ENCODE measurements around the gene NUP98.

The NUP98 gene

DNA sequence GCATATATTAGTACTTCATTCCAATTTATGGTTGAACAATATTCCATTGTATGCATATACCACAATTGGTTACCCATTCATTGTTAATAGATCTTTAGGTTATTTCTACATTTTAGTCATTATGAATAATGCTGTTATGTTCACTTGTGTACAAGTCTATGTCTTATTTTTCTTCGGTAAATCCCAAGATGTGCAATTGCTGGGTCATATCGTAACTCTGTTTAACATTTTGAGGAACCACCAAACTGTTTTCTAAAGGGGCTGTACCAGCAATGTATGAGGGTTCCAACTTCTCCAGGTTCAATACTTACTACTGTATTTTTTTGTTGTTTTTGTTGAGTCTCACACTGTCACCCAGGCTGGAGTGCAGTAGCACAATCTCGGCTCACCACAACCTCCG is 33.1 kb downstream of the NUP98 start:
- H3K4me3 ChIP-seq (replicated peaks; ENCODE audit: low read depth, low read length) = no peak overlapping the region
- DNase-seq (ENCODE audit: low read depth) = no peak
- TF ChIP-seq, protein P1, sequence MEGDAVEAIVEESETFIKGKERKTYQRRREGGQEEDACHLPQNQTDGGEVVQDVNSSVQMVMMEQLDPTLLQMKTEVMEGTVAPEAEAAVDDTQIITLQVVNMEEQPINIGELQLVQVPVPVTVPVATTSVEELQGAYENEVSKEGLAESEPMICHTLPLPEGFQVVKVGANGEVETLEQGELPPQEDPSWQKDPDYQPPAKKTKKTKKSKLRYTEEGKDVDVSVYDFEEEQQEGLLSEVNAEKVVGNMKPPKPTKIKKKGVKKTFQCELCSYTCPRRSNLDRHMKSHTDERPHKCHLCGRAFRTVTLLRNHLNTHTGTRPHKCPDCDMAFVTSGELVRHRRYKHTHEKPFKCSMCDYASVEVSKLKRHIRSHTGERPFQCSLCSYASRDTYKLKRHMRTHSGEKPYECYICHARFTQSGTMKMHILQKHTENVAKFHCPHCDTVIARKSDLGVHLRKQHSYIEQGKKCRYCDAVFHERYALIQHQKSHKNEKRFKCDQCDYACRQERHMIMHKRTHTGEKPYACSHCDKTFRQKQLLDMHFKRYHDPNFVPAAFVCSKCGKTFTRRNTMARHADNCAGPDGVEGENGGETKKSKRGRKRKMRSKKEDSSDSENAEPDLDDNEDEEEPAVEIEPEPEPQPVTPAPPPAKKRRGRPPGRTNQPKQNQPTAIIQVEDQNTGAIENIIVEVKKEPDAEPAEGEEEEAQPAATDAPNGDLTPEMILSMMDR (IDR thresholded peaks at IDR 0.05; ENCODE audit: low read length, missing control alignments) = no peak

DNA sequence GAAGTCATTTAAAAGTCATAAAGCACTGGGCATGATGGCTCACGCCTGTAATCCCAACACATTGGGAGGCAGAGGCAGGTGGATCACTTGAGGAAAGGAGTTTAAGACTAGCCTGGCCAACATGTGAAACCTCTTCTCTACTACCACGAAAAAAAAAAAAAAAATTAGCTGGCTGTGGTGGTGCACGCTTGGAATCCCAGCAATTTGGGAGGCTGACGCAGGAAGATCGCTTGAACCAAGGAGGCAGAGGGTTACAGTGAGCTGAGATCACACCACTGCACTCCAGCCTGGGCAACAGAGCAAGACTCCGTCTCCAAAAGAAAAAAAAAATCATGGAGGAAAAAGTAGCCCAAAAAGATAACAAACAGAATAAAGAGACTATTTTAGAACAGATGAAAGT is 42.2 kb downstream of the NUP98 start:
- no peak overlapping the region for H3K4me3 ChIP-seq (replicated peaks; ENCODE audit: low read depth, low read length)
- TF ChIP-seq, protein P1 (IDR thresholded peaks at IDR 0.05; ENCODE audit: low read length, missing control alignments) = no peak
- DNase-seq (ENCODE audit: low read depth) = no peak

DNA sequence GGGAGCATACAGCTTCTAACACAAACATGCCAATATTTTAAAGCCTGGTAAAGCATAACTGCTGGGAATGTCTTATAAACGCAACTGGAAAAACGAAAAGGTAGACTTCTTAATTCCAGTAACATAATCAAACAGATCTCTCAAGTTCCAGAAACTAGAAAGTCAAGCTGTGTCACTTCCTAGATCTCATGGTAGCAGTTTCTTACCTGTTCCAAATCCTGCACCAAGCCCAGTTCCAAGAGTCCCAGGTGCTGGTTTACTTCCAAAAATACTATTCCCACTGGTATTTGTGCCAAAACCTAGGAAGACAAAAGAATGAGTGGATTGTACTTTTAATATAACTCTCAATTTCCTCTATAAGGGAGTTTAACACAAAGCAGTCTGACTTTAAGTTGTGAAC is 44.2 kb downstream of the NUP98 start:
- no peak overlapping the region for H3K4me3 ChIP-seq (replicated peaks; ENCODE audit: low read depth, low read length)
- DNase-seq (ENCODE audit: low read depth) = no peak
- TF ChIP-seq, protein P1 (IDR thresholded peaks at IDR 0.05; ENCODE audit: low read length, missing control alignments) = no peak

DNA sequence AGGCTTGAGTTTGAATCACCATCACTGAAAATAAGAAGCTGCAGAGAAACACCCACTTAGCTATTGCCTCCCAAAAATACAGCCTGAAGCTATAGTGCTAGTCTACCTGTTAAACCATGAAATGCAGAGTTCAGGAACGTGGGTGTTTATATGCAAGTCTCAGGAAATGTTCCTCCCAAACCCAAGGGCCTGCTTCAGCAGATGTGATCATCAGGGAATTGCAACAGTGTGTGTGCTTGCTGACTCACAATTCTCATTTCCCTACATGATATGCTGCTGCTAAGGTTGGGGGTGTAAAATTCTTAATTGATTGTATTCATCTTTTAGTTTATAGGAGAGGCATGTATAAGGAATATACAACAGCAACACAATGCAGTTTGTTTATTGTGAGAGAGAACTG is 49.6 kb downstream of the NUP98 start:
- peak; percentile 82 for DNase-seq (ENCODE audit: low read depth)
- TF ChIP-seq, protein P1 (IDR thresholded peaks at IDR 0.05; ENCODE audit: low read length, missing control alignments) = no peak
- H3K4me3 ChIP-seq (replicated peaks; ENCODE audit: low read depth, low read length) = no peak overlapping the region

DNA sequence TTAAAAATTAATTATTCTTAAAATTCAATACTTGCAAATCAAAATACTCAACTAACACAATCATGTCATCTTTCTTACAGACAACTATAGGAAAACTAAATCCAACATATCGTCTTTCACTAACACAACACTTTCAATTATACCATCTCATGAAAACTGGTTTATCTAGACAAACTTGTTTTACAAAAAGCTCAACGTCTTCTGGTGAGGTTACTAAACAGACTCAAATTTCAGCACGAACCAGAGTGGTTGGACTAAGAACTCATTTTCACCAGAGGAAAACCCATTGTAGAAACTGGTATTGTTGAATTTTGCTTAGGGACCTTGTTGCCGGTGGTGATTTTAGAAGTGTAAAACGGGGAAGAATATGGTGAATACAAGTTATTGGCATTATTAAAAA is 52.2 kb downstream of the NUP98 start:
- H3K4me3 ChIP-seq (replicated peaks; ENCODE audit: low read depth, low read length) = no peak overlapping the region
- TF ChIP-seq, protein P1 (IDR thresholded peaks at IDR 0.05; ENCODE audit: low read length, missing control alignments) = no peak
- DNase-seq (ENCODE audit: low read depth) = no peak

DNA sequence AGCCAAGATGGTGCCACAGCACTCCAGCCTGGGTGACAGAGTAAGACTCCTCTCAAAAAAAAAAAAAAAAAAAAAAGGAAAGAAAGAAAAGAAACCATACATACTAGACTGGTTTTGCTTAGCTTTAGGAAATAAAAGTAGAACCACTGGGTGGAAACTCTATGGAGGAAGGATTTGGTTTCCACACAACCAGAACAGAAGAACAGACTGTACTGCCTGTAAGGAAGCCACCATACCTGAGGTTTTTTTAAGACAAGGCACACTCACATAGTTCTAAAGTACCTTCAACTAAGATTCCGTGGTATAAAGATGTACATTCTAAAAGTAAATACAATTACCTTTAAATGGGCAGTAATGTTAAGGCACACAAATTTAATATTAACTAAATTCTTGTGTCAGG is 58.6 kb downstream of the NUP98 start:
- DNase-seq (ENCODE audit: low read depth) = no peak
- TF ChIP-seq, protein P1 (IDR thresholded peaks at IDR 0.05; ENCODE audit: low read length, missing control alignments) = no peak
- no peak overlapping the region for H3K4me3 ChIP-seq (replicated peaks; ENCODE audit: low read depth, low read length)

DNA sequence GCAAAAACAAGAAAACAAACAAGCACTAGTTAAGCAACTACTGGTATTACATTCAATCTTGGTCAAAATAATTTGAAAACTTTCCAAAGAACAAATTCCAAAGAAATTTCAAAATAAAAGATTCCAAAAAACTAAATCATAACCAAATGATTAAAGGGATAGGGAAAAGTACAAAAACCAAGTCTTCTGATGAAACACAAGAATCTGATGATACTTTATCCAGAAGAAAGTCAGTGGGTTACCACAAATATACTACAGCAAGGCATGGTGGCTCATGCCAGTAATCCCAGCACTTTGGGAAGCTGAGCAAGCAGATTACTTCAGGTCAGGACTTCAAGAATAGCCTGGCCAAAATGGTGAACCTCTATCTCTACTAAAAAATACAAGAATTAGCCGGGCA is 59.1 kb downstream of the NUP98 start:
- no peak overlapping the region for H3K4me3 ChIP-seq (replicated peaks; ENCODE audit: low read depth, low read length)
- DNase-seq (ENCODE audit: low read depth) = peak; percentile 41
- TF ChIP-seq, protein P1 (IDR thresholded peaks at IDR 0.05; ENCODE audit: low read length, missing control alignments) = no peak

Measured in fibroblast of pulmonary artery (primary cell).